C4-2B (cell line): Measurements from ENCODE around the gene AMIGO3.

Experiments used
- ZFX ChIP-seq: fragments of 450-650 bp; IDR thresholded peaks from 2 replicates; pipeline ENCODE4 v1.6.1; 2017
- TF ChIP-seq, protein P1 (sequence below): fragments of 450-650 bp; conservative IDR thresholded peaks from 2 replicates; pipeline ENCODE4 v1.5.1; 2017; ENCODE audit warnings: mild to moderate bottlenecking

DNA sequence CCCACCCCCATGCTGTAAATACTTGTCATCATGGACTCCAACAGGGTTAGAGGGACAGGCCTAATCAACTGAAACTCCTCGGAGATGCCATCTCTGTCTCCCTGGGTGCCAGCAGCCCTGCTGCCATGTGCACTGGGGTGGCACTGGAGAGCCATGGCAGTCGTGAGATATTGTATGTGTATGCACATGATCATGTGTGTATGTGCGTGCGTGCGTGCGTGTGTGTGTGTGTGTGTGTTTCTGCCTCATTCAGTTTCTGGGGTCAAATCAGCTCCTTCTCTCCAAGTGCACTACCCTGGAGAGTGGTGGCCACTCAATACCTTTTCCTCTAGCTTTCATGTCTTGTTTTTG is 48.6 kb downstream of the AMIGO3 start:
- TF ChIP-seq, protein P1, sequence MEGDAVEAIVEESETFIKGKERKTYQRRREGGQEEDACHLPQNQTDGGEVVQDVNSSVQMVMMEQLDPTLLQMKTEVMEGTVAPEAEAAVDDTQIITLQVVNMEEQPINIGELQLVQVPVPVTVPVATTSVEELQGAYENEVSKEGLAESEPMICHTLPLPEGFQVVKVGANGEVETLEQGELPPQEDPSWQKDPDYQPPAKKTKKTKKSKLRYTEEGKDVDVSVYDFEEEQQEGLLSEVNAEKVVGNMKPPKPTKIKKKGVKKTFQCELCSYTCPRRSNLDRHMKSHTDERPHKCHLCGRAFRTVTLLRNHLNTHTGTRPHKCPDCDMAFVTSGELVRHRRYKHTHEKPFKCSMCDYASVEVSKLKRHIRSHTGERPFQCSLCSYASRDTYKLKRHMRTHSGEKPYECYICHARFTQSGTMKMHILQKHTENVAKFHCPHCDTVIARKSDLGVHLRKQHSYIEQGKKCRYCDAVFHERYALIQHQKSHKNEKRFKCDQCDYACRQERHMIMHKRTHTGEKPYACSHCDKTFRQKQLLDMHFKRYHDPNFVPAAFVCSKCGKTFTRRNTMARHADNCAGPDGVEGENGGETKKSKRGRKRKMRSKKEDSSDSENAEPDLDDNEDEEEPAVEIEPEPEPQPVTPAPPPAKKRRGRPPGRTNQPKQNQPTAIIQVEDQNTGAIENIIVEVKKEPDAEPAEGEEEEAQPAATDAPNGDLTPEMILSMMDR = no peak
- no peak for TF ChIP-seq ZFX
